HepG2 (cell line): ENCODE data around the gene ARPC5. TPM values are rescaled to one million over a fixed set of nuclear protein-coding genes. Genes with fewer than 3 reads are reported as not detected.

Source experiments
- ATAC-seq: fragments of 200-7000 bp; cut with Tn5 transposase; 3 replicates; pipeline ENCODE4 v1.9.1; 2020; ENCODE audit warnings: mild to moderate bottlenecking, moderate library complexity
- BruUV-seq: library from RNA; stranded (reverse); fragments of 400-500 nt; replicated peaks from 2 replicates; lab custom pipeline; 2021; lab: Mats Ljungman, UMichigan
- CTCF ChIA-PET: fragments of 300-600 bp; formaldehyde crosslinking; extraction: SDS; loops from one replicate; lab custom pipeline; 2021; ENCODE audit warnings: low total read pairs, inconsistent platforms, low intra/inter-chr PET ratio; lab: Yijun Ruan, JAX
- POLR2A ChIA-PET: fragments of 350-600 bp; sonication (Branson Sonifier 250); formaldehyde crosslinking; loops from one replicate; lab custom pipeline; 2020; ENCODE audit warnings: antibody characterized with exemption, inconsistent platforms; lab: Yijun Ruan, JAX
- DNase-seq: peaks from one replicate; pipeline ENCODE4 v3.0.0-alpha.2; 2015; ENCODE audit warnings: low spot score
- FAIRE-seq: peaks from 3 replicates; lab custom pipeline; 2011; peaks lifted over from hg19 to GRCh38; lab: Jason Lieb, UNC
- H2AFZ ChIP-seq: one replicate; pipeline ENCODE4 v1.6.1; 2011; ENCODE audit warnings: low read length, inconsistent platforms
- H3K27ac ChIP-seq: fragments of 300-600 bp; 3 replicates; pipeline ENCODE4 v1.8.0; 2011; ENCODE audit warnings: mixed run types, mild to moderate bottlenecking, mixed read lengths, low read length, inconsistent platforms; ENCODE audit not compliant: insufficient read depth; ENCODE audit errors: extremely low read length
- H3K27me3 ChIP-seq, 2 experiments: fragments of 200-600 bp in 1 of 2; 2 replicates in 1 of 2; 3 replicates in 1 of 2; pipeline versions ENCODE4 v1.6.0 to v1.8.0; 2011; ENCODE audit warnings: low read length in 2 of 2, mild to moderate bottlenecking in 2 of 2, moderate library complexity in 2 of 2, inconsistent platforms in 1 of 2; ENCODE audit not compliant: insufficient read depth in 2 of 2, control insufficient read depth in 1 of 2
- H3K36me3 ChIP-seq, 2 experiments: fragments of 200-600 bp in 1 of 2; replicated peaks in 1 of 2; 2 replicates in 1 of 2; 3 replicates in 1 of 2; pipeline versions ENCODE4 v1.5.1 to v1.8.0; 2011; ENCODE audit warnings: low read length in 2 of 2, inconsistent platforms in 1 of 2; ENCODE audit not compliant: insufficient read depth in 2 of 2, control insufficient read depth in 1 of 2
- H3K4me1 ChIP-seq: 2 replicates; pipeline ENCODE4 v1.5.1; 2012; ENCODE audit warnings: low read length, inconsistent platforms; ENCODE audit not compliant: insufficient read depth
- H3K4me2 ChIP-seq: 2 replicates; pipeline ENCODE4 v1.6.0; 2011; ENCODE audit warnings: low read depth, low read length, inconsistent platforms
- H3K4me3 ChIP-seq, 3 experiments: fragments of 200-600 bp in 1 of 3; sonication (generic), shearing (Covaris generic) in 1 of 3; replicated peaks in 1 of 3; 2 replicates each; pipeline ENCODE4 v1.5.1; 2011 to 2016; ENCODE audit warnings: low read length in 3 of 3, inconsistent platforms in 2 of 3, low read depth in 2 of 3, mild to moderate bottlenecking in 2 of 3, control low read depth in 1 of 3, mixed read lengths in 1 of 3; ENCODE audit not compliant: insufficient read depth in 1 of 3
- H3K79me2 ChIP-seq: one replicate; pipeline ENCODE4 v1.6.1; 2011; ENCODE audit warnings: low read length, inconsistent platforms; ENCODE audit not compliant: insufficient read depth
- H3K9ac ChIP-seq: 2 replicates; pipeline ENCODE4 v1.6.0; 2011; ENCODE audit warnings: mild to moderate bottlenecking, low read depth, low read length, inconsistent platforms; ENCODE audit not compliant: insufficient read depth
- H3K9me3 ChIP-seq: 2 replicates; pipeline ENCODE4 v1.5.1; 2012; ENCODE audit warnings: mild to moderate bottlenecking, low read length
- H4K20me1 ChIP-seq: 2 replicates; pipeline ENCODE4 v1.6.0; 2011; ENCODE audit warnings: inconsistent platforms, mild to moderate bottlenecking, low read length, moderate library complexity; ENCODE audit not compliant: insufficient read depth
- CENPT ChIP-seq: sonication (generic); formaldehyde crosslinking; IDR thresholded peaks from 2 replicates; pipeline ENCODE4 v1.8.0; 2022; ENCODE audit warnings: low read depth, mild to moderate bottlenecking, moderate library complexity, missing genetic modification reagents
- PCBP1 ChIP-seq: fragments of 200-400 bp; formaldehyde crosslinking; IDR thresholded peaks from 2 replicates; pipeline ENCODE4 v1.6.1; 2017; ENCODE audit warnings: mild to moderate bottlenecking, low read depth, low read length, borderline replicate concordance
- PHB2 ChIP-seq: fragments of 450-650 bp; IDR thresholded peaks from 2 replicates; pipeline ENCODE4 v1.6.1; 2018; ENCODE audit not compliant: partially characterized antibody
- RFXANK ChIP-seq: IDR thresholded peaks from 2 replicates; pipeline ENCODE4 v1.6.1; 2016
- THAP9 ChIP-seq: sonication (generic); formaldehyde crosslinking; IDR thresholded peaks from 2 replicates; pipeline ENCODE4; 2020; ENCODE audit warnings: missing genetic modification reagents, mild to moderate bottlenecking, borderline replicate concordance
- YY1 ChIP-seq: IDR thresholded peaks from 2 replicates; pipeline ENCODE4 v1.6.1; 2011; ENCODE audit warnings: low read length, low read depth, moderate library complexity, mild to moderate bottlenecking; ENCODE audit not compliant: insufficient read depth, insufficient replicate concordance
- ZNF329 ChIP-seq: sonication (generic); formaldehyde crosslinking; IDR thresholded peaks from 2 replicates; pipeline ENCODE4 v1.9.0; 2021; ENCODE audit warnings: low read depth, mild to moderate bottlenecking, missing genetic modification reagents
- WGBS: methylation state at CpG from one replicate; pipeline ENCODE4 v1.1.6; 2017; ENCODE audit warnings: low lambda C conversion rate; 5-methylcytosine and 5-hydroxymethylcytosine counted together
- in situ Hi-C: cut with HindIII; loops from 2 replicates; pipeline ENCODE4 v1.10.0; 2017; ENCODE audit warnings: low pct_unique_long_range_greater_than_20kb; ENCODE audit not compliant: extremely low pct_ligation_motif_present
- intact Hi-C: fragments of 100-400 bp; cut with micrococcal nuclease; formaldehyde crosslinking; loops from one replicate; pipeline ENCODE4 v1.10.0; 2022; ENCODE audit not compliant: unreplicated experiment
- polyA plus RNA-seq, 8 experiments: library from polyadenylated mRNA; depleted of rRNA in 3 of 8; stranded (reverse) in 7 of 8; unstranded in 1 of 8; fragments of >200 nt; fragmentation: Illumina TruSeq in 4 of 8; extraction: Trizol in 4 of 8; gene quantifications; 2 replicates each; pipeline versions ENCODE4 v1.2.1 to v1.2.3, GENCODE V29; 2011 to 2016; ENCODE audit warnings: low read depth in 4 of 8, missing spikeins in 1 of 8, mixed read lengths in 1 of 8; ENCODE audit not compliant: insufficient read depth in 1 of 8
- total RNA-seq, 5 experiments: library from RNA; depleted of rRNA; stranded (reverse); fragments of >200 nt; fragmentation: Illumina TruSeq; extraction: Trizol; gene quantifications; 2 replicates each; pipeline ENCODE4 v1.2.3, GENCODE V29; 2016; ENCODE audit warnings: low read depth in 1 of 5

Gene ARPC5
- total and polyA plus RNA-seq, 2 of the 13 experiments (the other 11 are each of a cell fraction or from before 2014, with no cell fraction given), result 48.4 to 106 TPM

- TF ChIP-seq YY1 (no peak), RFXANK (CRISPR knock-in tag) (no peak), THAP9 (CRISPR knock-in tag) (no peak), ZNF329 (no peak), CENPT (no peak), PHB2 (no peak), PCBP1 (no peak)
- Histone ChIP-seq H3K4me2 (no peak overlapping the region), H3K9ac (no peak overlapping the region), H3K27ac (no peak overlapping the region), H3K4me1 (peaks cover 20% of the 10 kb centered on the region), H3K4me3 (no peak overlapping the region), H3K27me3 (no peaks in the 10 kb centered on the region), H4K20me1 (no peaks in the 10 kb centered on the region), H2AFZ (no peak overlapping the region), H3K79me2 (no peaks in the 10 kb centered on the region), H3K36me3 (no peaks in the 10 kb centered on the region), H3K9me3 (no peaks in the 10 kb centered on the region)
- WGBS, result 88% methylated on average over 2 of the region's 2 CpGs
- no peak for DNase-seq
- ChIA-PET CTCF (no interaction called here), POLR2A (no interaction called here)
- in situ Hi-C loops, result no loop called here
- BruUV-seq, result no TSS peak
- no peak for ATAC-seq
- intact Hi-C loops, result no loop called here
- no peak for FAIRE-seq
Observed at GRCh38 chr1:183674886-183675285, 39.3 kb upstream of the ARPC5 start.
